Measurements from ENCODE around the gene STXBP1. TPM values are rescaled to one million over a fixed set of nuclear protein-coding genes. Genes with fewer than 3 reads are reported as not detected.
A peak's percentile ranks its signal among the peaks of the same experiment; 100 is the strongest.

STXBP1 gene
- total RNA-seq, 6 experiments from 2014 or later, result 1.8 to 13.5 (median 4.1) TPM

DNA sequence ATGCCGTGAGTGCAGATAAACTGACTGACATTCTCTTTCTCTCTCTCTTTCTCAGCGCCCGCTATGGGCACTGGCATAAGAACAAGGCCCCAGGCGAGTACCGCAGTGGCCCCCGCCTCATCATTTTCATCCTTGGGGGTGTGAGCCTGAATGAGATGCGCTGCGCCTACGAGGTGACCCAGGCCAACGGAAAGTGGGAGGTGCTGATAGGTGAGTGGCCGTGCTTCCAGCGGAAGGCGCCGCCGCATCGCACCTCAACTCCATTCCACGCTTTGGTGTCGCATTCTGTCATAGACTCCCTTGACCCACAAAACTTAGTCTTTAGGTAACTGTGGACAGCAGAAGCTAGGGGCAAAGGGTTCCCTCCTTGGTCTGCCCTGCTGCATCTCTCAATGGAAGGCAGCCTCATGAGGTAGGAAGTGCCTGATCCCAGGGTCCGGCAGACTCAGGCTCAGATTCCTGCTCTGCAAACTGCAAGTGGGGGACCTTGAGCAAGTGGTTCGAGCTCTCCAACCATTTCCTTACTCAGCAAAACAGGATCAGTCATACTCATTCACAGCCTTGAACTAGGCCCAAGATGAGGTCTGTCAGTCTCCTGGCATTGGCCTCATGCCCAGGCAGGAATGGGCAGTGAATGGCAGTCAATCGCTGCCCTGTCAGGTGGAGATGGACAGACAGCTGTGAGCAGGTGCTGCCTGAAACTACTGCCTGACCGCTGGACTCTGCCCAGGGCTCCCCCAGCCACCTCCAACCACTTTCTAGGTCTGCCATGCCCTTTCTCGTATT lies 70.5 kb downstream of the STXBP1 start:
- WGBS (ENCODE audit: insufficient coverage, low coverage, low lambda C conversion rate, missing lambda C conversion rate), result 88% methylated on average over 17 of the region's 23 CpGs
- intact Hi-C loops (cut with DNase I), result no loop called here
- no peaks in the 10 kb centered on the region for H3K36me3 ChIP-seq
- no peaks in the 10 kb centered on the region for H3K4me1 ChIP-seq
- DNase-seq, result peak in 2 of 3 donors; percentile 36 to 67
- no peak overlapping the region for H3K27ac ChIP-seq
- TF ChIP-seq CTCF (IDR thresholded peaks at IDR 0.05) (no peak), POLR2A (IDR thresholded peaks at IDR 0.05) (no peak)
- H3K4me3 ChIP-seq, result no peak overlapping the region
- no peaks in the 10 kb centered on the region for H3K9me3 ChIP-seq
- no peaks in the 10 kb centered on the region for H3K27me3 ChIP-seq
- ATAC-seq, result peak; percentile 17 to 86 (median 52)

- H3K4me1 ChIP-seq, result no peaks in the 10 kb centered on the region
- intact Hi-C loops (cut with DNase I), result no loop called here
- H3K27ac ChIP-seq, result no peak overlapping the region
- no peak for DNase-seq
- no peaks in the 10 kb centered on the region for H3K27me3 ChIP-seq
- WGBS (ENCODE audit: insufficient coverage, low coverage, low lambda C conversion rate, missing lambda C conversion rate), result 77% methylated on average over 3 of the region's 5 CpGs
- no peak for ATAC-seq
- TF ChIP-seq CTCF (IDR thresholded peaks at IDR 0.05), result no peak
- TF ChIP-seq POLR2A (IDR thresholded peaks at IDR 0.05), result no peak
- H3K36me3 ChIP-seq, result no peaks in the 10 kb centered on the region
- H3K9me3 ChIP-seq, result no peaks in the 10 kb centered on the region
- H3K4me3 ChIP-seq, result no peak overlapping the region
Measured at GRCh38 chr9:127683723-127684122, 71.6 kb downstream of the STXBP1 start.

DNA sequence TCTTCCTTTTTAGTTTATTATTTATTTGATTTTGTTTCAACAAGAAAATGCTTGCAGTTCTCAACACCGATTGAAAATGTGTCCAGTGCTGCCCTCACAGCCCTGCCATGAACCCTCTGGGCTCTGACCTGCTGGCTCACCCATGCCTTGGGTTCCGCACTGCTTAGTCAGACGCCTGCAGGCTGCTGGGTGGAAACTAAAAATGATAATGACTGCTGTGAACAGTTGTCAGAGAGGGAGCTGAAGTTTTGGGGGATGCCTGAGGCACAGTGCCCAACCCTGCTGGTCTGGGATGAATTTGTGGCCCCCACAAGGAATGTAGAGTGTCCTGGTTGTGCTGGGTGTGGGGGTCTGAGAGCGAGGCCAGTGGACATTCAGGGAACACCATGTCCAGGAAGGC lies 72.5 kb downstream of the STXBP1 start:
- H3K4me1 ChIP-seq, result no peaks in the 10 kb centered on the region
- H3K27ac ChIP-seq, result no peak overlapping the region
- no peaks in the 10 kb centered on the region for H3K36me3 ChIP-seq
- intact Hi-C loops (cut with DNase I), result no loop called here
- no peak overlapping the region for H3K4me3 ChIP-seq
- ATAC-seq, result no peak
- DNase-seq, result no peak
- H3K9me3 ChIP-seq, result no peaks in the 10 kb centered on the region
- WGBS (ENCODE audit: insufficient coverage, low coverage, low lambda C conversion rate, missing lambda C conversion rate), result 87% methylated on average over 3 of the region's 4 CpGs
- no peaks in the 10 kb centered on the region for H3K27me3 ChIP-seq
- TF ChIP-seq POLR2A (IDR thresholded peaks at IDR 0.05) (no peak), CTCF (IDR thresholded peaks at IDR 0.05) (no peak)

DNA sequence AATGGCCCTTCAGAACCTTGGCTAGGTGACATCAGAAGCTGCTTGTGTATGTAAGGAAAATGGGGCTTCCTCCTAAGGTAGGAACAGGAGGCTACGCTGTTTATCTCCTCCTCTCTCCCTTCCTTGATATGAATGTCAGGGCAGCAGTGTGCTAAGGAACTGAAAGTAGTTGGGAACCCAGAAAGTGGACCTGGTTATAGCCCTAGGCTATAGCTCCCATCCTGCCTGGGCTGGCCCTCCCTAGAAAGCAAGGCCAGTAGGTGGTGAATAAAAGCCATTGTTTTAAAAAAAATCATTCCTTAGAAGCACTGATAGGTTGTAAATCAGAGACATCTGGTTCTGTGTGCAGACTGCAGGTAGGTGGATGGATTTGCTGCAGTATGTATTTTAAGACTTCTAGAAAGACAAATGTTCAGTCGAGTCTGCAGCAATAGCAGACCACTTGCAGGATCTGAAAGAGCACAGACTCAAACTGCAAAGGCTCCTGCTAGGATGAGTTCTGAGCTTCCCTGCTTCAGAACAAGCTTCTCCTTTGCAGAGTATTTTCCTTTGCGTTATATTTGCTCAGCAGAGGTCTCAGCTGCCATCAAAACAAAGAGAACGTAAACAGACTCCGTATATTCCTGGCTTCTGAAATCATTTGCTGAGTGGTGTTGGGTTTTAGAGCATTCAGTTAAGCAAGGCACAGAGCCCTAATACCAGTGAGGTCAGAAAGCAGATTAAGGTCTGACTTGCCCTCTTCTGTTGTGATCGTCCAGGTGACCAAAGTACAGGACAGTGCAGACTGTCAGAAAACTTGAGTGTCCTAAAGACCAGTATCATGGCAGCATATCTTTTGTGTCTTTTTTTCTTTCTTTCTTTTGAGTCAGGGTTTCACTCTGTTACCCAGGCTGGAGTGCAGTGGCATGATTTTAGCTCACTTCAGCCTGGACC lies 74.7 kb downstream of the STXBP1 start:
- no peak overlapping the region for H3K4me3 ChIP-seq
- TF ChIP-seq CTCF (IDR thresholded peaks at IDR 0.05) (no peak), POLR2A (IDR thresholded peaks at IDR 0.05) (no peak)

More for the DNA sequence above, 74.7 kb downstream of the STXBP1 start:
- Histone ChIP-seq H3K9me3 (no peaks in the 10 kb centered on the region), H3K36me3 (no peaks in the 10 kb centered on the region), H3K27me3 (no peaks in the 10 kb centered on the region), H3K4me1 (no peaks in the 10 kb centered on the region), H3K27ac (no peak overlapping the region)
- DNase-seq, result no peak
- 77% methylated on average over 5 of the region's 6 CpGs for WGBS (ENCODE audit: insufficient coverage, low coverage, low lambda C conversion rate, missing lambda C conversion rate)
- intact Hi-C loops (cut with DNase I), result no loop called here
- ATAC-seq, result peak in 1 of 4 donors; percentile 56

Data from right lobe of liver (tissue), 6 donors.